HG02885 (cell line): ENCODE results near the gene RPS25.
"Not testable (repeated sequence)": the region's sequence is repeated elsewhere in the genome, so short reads cannot be mapped to it uniquely, and the experiment has no call there.

ENCODE experiments used
- ATAC-seq: cut with Tn5 transposase; IDR thresholded peaks from one replicate; pipeline ENCODE4 v1.9.1; 2021; ENCODE audit warnings: mild to moderate bottlenecking; ENCODE audit not compliant: unreplicated experiment, poor library complexity

Gene RPS25

GRCh38 chr11:118975771-118976709 lies 42.1 kb downstream of the RPS25 start:
- no peak for ATAC-seq

- ATAC-seq: no peak
Observed at GRCh38 chr11:118973985-118974384, 44.2 kb downstream of the RPS25 start.

DNA sequence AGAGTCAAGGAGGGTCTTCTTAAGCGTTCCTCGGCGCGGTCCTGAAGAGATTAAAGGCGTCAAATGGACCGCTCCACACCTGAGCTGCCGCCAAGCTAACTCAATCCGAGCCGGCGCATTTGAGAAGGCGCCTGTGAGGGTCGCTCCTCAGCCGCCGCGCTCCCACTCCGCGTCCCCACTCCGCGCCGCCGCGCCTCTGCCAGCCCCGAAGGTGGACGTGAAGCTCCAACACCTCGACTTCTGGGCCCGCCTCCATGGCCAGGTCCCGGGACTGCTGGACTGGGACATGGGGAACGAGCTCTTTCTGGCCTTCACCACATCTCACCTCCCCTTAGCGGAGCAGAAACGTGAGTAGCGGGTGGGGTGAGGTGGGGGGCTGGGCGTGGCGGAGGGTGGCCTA lies 46.5 kb downstream of the RPS25 start, which contains the start of gene FOXR1:
Gene FOXR1, plus strand, starts transcription at position 116 of the 400 bp plus-strand sequence. Its CDS starts 171 bp downstream, at position 287.
- no peak for ATAC-seq

GRCh38 chr11:118969508-118969907 lies 48.6 kb downstream of the RPS25 start:
- not testable (repeated sequence) for ATAC-seq
